Endothelial cell of umbilical vein (primary cell): Measurements from ENCODE around the gene STAU1. TPM values are rescaled to one million over a fixed set of nuclear protein-coding genes. Genes with fewer than 3 reads are reported as not detected.

Source experiments
- BruUV-seq: library from RNA; stranded (reverse); fragments of 400-500 nt; replicated peaks from 2 replicates; lab custom pipeline; 2021; lab: Mats Ljungman, UMichigan
- CTCF ChIA-PET: fragments of 300-600, 350-600 bp; sonication (Branson Sonifier 250); formaldehyde crosslinking; loops from one replicate; lab custom pipeline; 2021; ENCODE audit warnings: antibody characterized with exemption, inconsistent platforms; lab: Charles Lee
- POLR2A ChIA-PET: fragments of 300-600, 350-600 bp; sonication (Branson Sonifier 250); formaldehyde crosslinking; loops from one replicate; lab custom pipeline; 2021; ENCODE audit warnings: antibody characterized with exemption, inconsistent platforms; lab: Charles Lee
- DNase-seq: peaks from one replicate; pipeline ENCODE4 v3.0.0-alpha.2; 2011; ENCODE audit warnings: low read depth, low spot score
- FAIRE-seq: peaks from 2 replicates; lab custom pipeline; 2011; peaks lifted over from hg19 to GRCh38; lab: Jason Lieb, UNC
- H2AFZ ChIP-seq: 2 replicates; pipeline ENCODE4 v1.6.0; 2012; ENCODE audit warnings: low read depth, low read length, control low read depth, inconsistent platforms
- H3K27ac ChIP-seq: 2 replicates; pipeline ENCODE4 v1.5.1; 2011; ENCODE audit warnings: low read depth, mild to moderate bottlenecking, control low read depth, low read length, moderate library complexity; ENCODE audit not compliant: insufficient read depth
- H3K27me3 ChIP-seq, 2 experiments: 2 replicates each; pipeline versions ENCODE4 v1.6.0 to v1.6.1; 2011; ENCODE audit warnings: low read length in 2 of 2, mixed read lengths in 1 of 2; ENCODE audit not compliant: control insufficient read depth in 2 of 2, insufficient read depth in 2 of 2
- H3K36me3 ChIP-seq, 2 experiments: 2 replicates in 1 of 2; 3 replicates in 1 of 2; pipeline ENCODE4 v1.5.1; 2011; ENCODE audit warnings: low read length in 2 of 2, mild to moderate bottlenecking in 1 of 2, moderate library complexity in 1 of 2; ENCODE audit not compliant: control insufficient read depth in 2 of 2, insufficient read depth in 2 of 2; ENCODE audit errors: extremely low read depth in 1 of 2
- H3K4me1 ChIP-seq: 3 replicates; pipeline ENCODE4 v1.5.1; 2011; ENCODE audit warnings: mild to moderate bottlenecking, low read length; ENCODE audit not compliant: control insufficient read depth, insufficient read depth; ENCODE audit errors: extremely low read depth
- H3K4me2 ChIP-seq: 2 replicates; pipeline ENCODE4 v1.6.1; 2011; ENCODE audit warnings: low read length, control low read depth, mixed read lengths; ENCODE audit not compliant: insufficient read depth
- H3K4me3 ChIP-seq, 3 experiments: fragments of 200-600 bp in 1 of 3; sonication (generic), shearing (Covaris generic) in 1 of 3; replicated peaks in 1 of 3; 2 replicates each; pipeline ENCODE4 v1.5.1; 2011 to 2016; ENCODE audit warnings: control low read depth in 3 of 3, low read length in 3 of 3, mild to moderate bottlenecking in 2 of 3, inconsistent platforms in 1 of 3, low read depth in 1 of 3, moderate library complexity in 1 of 3; ENCODE audit not compliant: insufficient read depth in 1 of 3
- H3K79me2 ChIP-seq: 2 replicates; pipeline ENCODE4 v1.6.0; 2012; ENCODE audit warnings: low read length, inconsistent platforms; ENCODE audit not compliant: control insufficient read depth, insufficient read depth
- H3K9ac ChIP-seq: replicated peaks from 2 replicates; pipeline ENCODE3; 2011; ENCODE audit warnings: low read length, control low read depth; ENCODE audit not compliant: insufficient read depth; ENCODE audit errors: extremely low read depth
- H3K9me1 ChIP-seq: replicated peaks from 3 replicates; pipeline ENCODE4 v1.6.0; 2011; ENCODE audit warnings: mild to moderate bottlenecking, low read length; ENCODE audit not compliant: control insufficient read depth, insufficient read depth; ENCODE audit errors: extremely low read depth
- H3K9me3 ChIP-seq: replicated peaks from 2 replicates; pipeline ENCODE4 v1.5.1; 2012; ENCODE audit warnings: low read length, inconsistent platforms; ENCODE audit not compliant: control insufficient read depth, insufficient read depth
- H4K20me1 ChIP-seq: replicated peaks from 2 replicates; pipeline ENCODE3; 2011; ENCODE audit warnings: mild to moderate bottlenecking, low read length; ENCODE audit not compliant: control insufficient read depth, insufficient read depth; ENCODE audit errors: extremely low read depth
- EZH2 ChIP-seq: IDR thresholded peaks from 2 replicates; pipeline ENCODE4 v1.6.1; 2012; ENCODE audit warnings: borderline replicate concordance, low read depth, mild to moderate bottlenecking, moderate library complexity, low read length, inconsistent platforms; ENCODE audit not compliant: severe bottlenecking
- FOS ChIP-seq: IDR thresholded peaks from 2 replicates; pipeline ENCODE4 v1.6.1; 2011; ENCODE audit warnings: mild to moderate bottlenecking, low read length, moderate library complexity, borderline replicate concordance; ENCODE audit not compliant: insufficient read depth
- GATA2 ChIP-seq: IDR thresholded peaks from 2 replicates; pipeline ENCODE4 v1.7.0; 2011; ENCODE audit warnings: low read depth, mild to moderate bottlenecking, moderate library complexity, mixed read lengths, low read length; ENCODE audit not compliant: insufficient read length, insufficient read depth
- JUN ChIP-seq: IDR thresholded peaks from 2 replicates; pipeline ENCODE4 v1.6.1; 2011; ENCODE audit warnings: borderline replicate concordance, low read depth; ENCODE audit not compliant: insufficient read length, insufficient read depth
- MAX ChIP-seq: IDR thresholded peaks from 2 replicates; pipeline ENCODE4 v1.6.1; 2011; ENCODE audit not compliant: insufficient read depth, insufficient read length
- MYC ChIP-seq: IDR thresholded peaks from one replicate; pipeline ENCODE4 v1.6.1; 2011; ENCODE audit warnings: mild to moderate bottlenecking, low read depth, low read length
- POLR2A ChIP-seq: IDR thresholded peaks from 2 replicates; pipeline ENCODE4 v1.6.1; 2012; ENCODE audit warnings: low read depth, mild to moderate bottlenecking, control low read depth, low read length
- POLR2AphosphoS5 ChIP-seq: IDR thresholded peaks from 2 replicates; pipeline ENCODE4 v1.6.1; 2012; ENCODE audit warnings: low read depth, mild to moderate bottlenecking, control low read depth, low read length, moderate library complexity; ENCODE audit not compliant: insufficient read depth
- dilution Hi-C: fragments of 300-500 bp; cut with MboI; formaldehyde crosslinking; loops from one replicate; pipeline ENCODE4 v1.15.0; 2019; ENCODE audit warnings: low sequenced_read_pairs; ENCODE audit not compliant: extremely low pct_ligation_motif_present
- intact Hi-C: fragments of 100-400 bp; cut with micrococcal nuclease; formaldehyde crosslinking; loops from one replicate; pipeline ENCODE4 v1.10.0; 2022
- polyA plus RNA-seq, 4 experiments: library from polyadenylated mRNA; depleted of rRNA in 3 of 4; stranded (reverse) in 3 of 4; unstranded in 1 of 4; fragments of >200 nt; gene quantifications; 2 replicates each; pipeline versions ENCODE4 v1.2.1 to v1.2.3, GENCODE V29; 2011 to 2012; ENCODE audit warnings: missing spikeins in 1 of 4
- total RNA-seq: library from RNA; stranded (reverse); gene quantifications from 2 replicates; pipeline ENCODE4 v1.2.3, GENCODE V29; 2021
- TF ChIP-seq, protein P1 (sequence below), 2 donors: IDR thresholded peaks; 1 replicate in 1 of 2; 2 replicates in 1 of 2; pipeline ENCODE4 v1.5.1; 2011; ENCODE audit warnings: low read length in 2 of 2, mild to moderate bottlenecking in 2 of 2, moderate library complexity in 2 of 2, control low read depth in 1 of 2, inconsistent platforms in 1 of 2, low read depth in 1 of 2; ENCODE audit not compliant: insufficient read depth in 1 of 2; ENCODE audit errors: extremely low read depth in 1 of 2

Gene STAU1
- total and polyA plus RNA-seq, 2 donors (not counting 3 experiments of a cell fraction or from before 2014, with no cell fraction given): 53.1 to 98.1 TPM

DNA sequence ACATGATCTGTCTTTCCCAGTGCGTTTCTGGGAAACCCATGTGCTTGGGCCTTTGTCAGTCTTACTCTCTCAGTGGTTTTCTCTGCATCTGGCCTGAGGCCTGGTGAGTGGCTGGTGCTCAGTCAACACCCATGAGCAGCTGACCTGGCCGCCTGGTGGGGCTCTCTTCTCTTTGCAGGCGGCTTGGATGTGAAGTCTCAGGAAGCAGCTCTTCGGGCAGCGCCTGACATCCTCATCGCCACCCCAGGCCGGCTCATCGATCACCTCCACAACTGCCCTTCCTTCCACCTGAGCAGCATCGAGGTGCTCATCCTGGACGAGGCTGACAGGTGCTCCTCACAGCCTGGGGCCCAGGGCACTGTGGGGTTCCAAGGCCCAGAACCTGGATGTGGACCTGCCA is 41.9 kb upstream of the STAU1 start:
- Histone ChIP-seq H3K4me3 (no peak overlapping the region), H3K27me3 (no peaks in the 10 kb centered on the region), H3K79me2 (no peaks in the 10 kb centered on the region), H4K20me1 (no peaks in the 10 kb centered on the region), H3K9me1 (no peaks in the 10 kb centered on the region), H3K4me1 (no peaks in the 10 kb centered on the region), H3K4me2 (no peak overlapping the region), H3K9ac (no peak overlapping the region), H3K27ac (no peak overlapping the region), H3K9me3 (no peaks in the 10 kb centered on the region), H3K36me3 (peaks cover 10 to 45% of the 10 kb centered on the region in 2 experiments), H2AFZ (no peak overlapping the region)
- POLR2A ChIA-PET: no interaction called here
- FAIRE-seq: no peak
- TF ChIP-seq MYC (no peak), POLR2A (no peak), POLR2AphosphoS5 (no peak), JUN (no peak), FOS (no peak)
- TF ChIP-seq, protein P1, sequence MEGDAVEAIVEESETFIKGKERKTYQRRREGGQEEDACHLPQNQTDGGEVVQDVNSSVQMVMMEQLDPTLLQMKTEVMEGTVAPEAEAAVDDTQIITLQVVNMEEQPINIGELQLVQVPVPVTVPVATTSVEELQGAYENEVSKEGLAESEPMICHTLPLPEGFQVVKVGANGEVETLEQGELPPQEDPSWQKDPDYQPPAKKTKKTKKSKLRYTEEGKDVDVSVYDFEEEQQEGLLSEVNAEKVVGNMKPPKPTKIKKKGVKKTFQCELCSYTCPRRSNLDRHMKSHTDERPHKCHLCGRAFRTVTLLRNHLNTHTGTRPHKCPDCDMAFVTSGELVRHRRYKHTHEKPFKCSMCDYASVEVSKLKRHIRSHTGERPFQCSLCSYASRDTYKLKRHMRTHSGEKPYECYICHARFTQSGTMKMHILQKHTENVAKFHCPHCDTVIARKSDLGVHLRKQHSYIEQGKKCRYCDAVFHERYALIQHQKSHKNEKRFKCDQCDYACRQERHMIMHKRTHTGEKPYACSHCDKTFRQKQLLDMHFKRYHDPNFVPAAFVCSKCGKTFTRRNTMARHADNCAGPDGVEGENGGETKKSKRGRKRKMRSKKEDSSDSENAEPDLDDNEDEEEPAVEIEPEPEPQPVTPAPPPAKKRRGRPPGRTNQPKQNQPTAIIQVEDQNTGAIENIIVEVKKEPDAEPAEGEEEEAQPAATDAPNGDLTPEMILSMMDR (IDR thresholded peaks at IDR 0.05; ENCODE audit: extremely low read depth in 1 of 2, insufficient read depth in 1 of 2, low read depth in 1 of 2, low read length in 2 of 2): no peak
- no TSS peak for BruUV-seq
- intact Hi-C loops (no loop called here), dilution Hi-C loops (no loop called here)
- no peak for DNase-seq
- CTCF ChIA-PET: interaction anchor here (2.0 kb wide), 1 partner anchor 16 kb away, joined by 9 read pairs; no protein-coding TSS in a partner anchor

GRCh38 chr20:49229381-49229780 is 41.2 kb upstream of the STAU1 start:
- FAIRE-seq: no peak
- no peaks in the 10 kb centered on the region for H3K27me3 ChIP-seq
- H3K79me2 ChIP-seq: no peaks in the 10 kb centered on the region
- H3K36me3 ChIP-seq: peaks cover 6 to 43% of the 10 kb centered on the region in 2 experiments
- H3K9me3 ChIP-seq: no peaks in the 10 kb centered on the region
- no peak overlapping the region for H3K4me3 ChIP-seq
- no peaks in the 10 kb centered on the region for H3K4me1 ChIP-seq
- no peak overlapping the region for H2AFZ ChIP-seq
- no peaks in the 10 kb centered on the region for H3K9me1 ChIP-seq
- CTCF ChIA-PET: interaction anchor here (2.0 kb wide), 1 partner anchor 17 kb away, joined by 9 read pairs; no protein-coding TSS in a partner anchor
- BruUV-seq: no TSS peak
- dilution Hi-C loops: loop anchor here (10.0 kb wide), 1 partner anchor 95 kb away; no protein-coding TSS in a partner anchor
- no peak overlapping the region for H3K27ac ChIP-seq
- TF ChIP-seq POLR2A (no peak), POLR2AphosphoS5 (no peak), JUN (no peak), MAX (no peak), MYC (no peak), EZH2 (no peak), GATA2 (no peak), FOS (no peak)
- TF ChIP-seq, protein P1 (IDR thresholded peaks at IDR 0.05; ENCODE audit: extremely low read depth in 1 of 2, insufficient read depth in 1 of 2, low read depth in 1 of 2, low read length in 2 of 2): no peak
- no peaks in the 10 kb centered on the region for H4K20me1 ChIP-seq
- POLR2A ChIA-PET: no interaction called here
- intact Hi-C loops: no loop called here
- H3K9ac ChIP-seq: no peak overlapping the region
- no peak overlapping the region for H3K4me2 ChIP-seq
- no peak for DNase-seq
